ENCODE results near the gene NSMCE3. TPM values are rescaled to one million over a fixed set of nuclear protein-coding genes. Genes with fewer than 3 reads are reported as not detected.

Gene NSMCE3
- total and polyA plus RNA-seq, 9 of the 15 experiments (the other 6 are each of a cell fraction or from before 2014, with no cell fraction given): 0.92 to 8.4 (median 5.4) TPM

GRCh38 chr15:29269485-29270168, at the start of gene NSMCE3 (continued):
- TF ChIP-seq, protein P1, sequence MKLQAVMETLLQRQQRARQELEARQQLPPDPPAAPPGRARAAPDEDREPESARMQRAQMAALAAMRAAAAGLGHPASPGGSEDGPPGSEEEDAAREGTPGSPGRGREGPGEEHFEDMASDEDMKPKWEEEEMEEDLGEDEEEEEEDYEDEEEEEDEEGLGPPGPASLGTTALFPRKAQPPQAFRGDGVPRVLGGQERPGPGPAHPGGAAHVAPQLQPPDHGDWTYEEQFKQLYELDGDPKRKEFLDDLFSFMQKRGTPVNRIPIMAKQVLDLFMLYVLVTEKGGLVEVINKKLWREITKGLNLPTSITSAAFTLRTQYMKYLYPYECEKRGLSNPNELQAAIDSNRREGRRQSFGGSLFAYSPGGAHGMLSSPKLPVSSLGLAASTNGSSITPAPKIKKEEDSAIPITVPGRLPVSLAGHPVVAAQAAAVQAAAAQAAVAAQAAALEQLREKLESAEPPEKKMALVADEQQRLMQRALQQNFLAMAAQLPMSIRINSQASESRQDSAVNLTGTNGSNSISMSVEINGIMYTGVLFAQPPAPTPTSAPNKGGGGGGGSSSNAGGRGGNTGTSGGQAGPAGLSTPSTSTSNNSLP (IDR thresholded peaks at IDR 0.05; ENCODE audit: borderline replicate concordance, low read depth, low read length): no peak
- TF ChIP-seq ZNF695 (CRISPR knock-in tag; IDR thresholded peaks at IDR 0.05) (no peak), RFX5 (IDR thresholded peaks at IDR 0.05; ENCODE audit: low read depth, low read length) (no peak), MLX (CRISPR knock-in tag; conservative IDR thresholded peaks at IDR 0.05) (no peak), ZNF592 (IDR thresholded peaks at IDR 0.05) (no peak), JUN (IDR thresholded peaks at IDR 0.05; ENCODE audit: borderline replicate concordance, low read depth, low read length) (no peak), JUN (CRISPR knock-in tag; IDR thresholded peaks at IDR 0.05; ENCODE audit: borderline replicate concordance) (no peak), RCOR1 (IDR thresholded peaks at IDR 0.05; ENCODE audit: borderline replicate concordance in 1 of 2, low read depth in 2 of 2, low read length in 2 of 2) (peak in 1 of 2 experiments; percentile 28; a peak in 1 of 4 replicates), ZNF224 (CRISPR knock-in tag; IDR thresholded peaks at IDR 0.05) (no peak), GTF2F1 (IDR thresholded peaks at IDR 0.05; ENCODE audit: low read depth, low read length) (no peak)
- TF ChIP-seq, protein P2, sequence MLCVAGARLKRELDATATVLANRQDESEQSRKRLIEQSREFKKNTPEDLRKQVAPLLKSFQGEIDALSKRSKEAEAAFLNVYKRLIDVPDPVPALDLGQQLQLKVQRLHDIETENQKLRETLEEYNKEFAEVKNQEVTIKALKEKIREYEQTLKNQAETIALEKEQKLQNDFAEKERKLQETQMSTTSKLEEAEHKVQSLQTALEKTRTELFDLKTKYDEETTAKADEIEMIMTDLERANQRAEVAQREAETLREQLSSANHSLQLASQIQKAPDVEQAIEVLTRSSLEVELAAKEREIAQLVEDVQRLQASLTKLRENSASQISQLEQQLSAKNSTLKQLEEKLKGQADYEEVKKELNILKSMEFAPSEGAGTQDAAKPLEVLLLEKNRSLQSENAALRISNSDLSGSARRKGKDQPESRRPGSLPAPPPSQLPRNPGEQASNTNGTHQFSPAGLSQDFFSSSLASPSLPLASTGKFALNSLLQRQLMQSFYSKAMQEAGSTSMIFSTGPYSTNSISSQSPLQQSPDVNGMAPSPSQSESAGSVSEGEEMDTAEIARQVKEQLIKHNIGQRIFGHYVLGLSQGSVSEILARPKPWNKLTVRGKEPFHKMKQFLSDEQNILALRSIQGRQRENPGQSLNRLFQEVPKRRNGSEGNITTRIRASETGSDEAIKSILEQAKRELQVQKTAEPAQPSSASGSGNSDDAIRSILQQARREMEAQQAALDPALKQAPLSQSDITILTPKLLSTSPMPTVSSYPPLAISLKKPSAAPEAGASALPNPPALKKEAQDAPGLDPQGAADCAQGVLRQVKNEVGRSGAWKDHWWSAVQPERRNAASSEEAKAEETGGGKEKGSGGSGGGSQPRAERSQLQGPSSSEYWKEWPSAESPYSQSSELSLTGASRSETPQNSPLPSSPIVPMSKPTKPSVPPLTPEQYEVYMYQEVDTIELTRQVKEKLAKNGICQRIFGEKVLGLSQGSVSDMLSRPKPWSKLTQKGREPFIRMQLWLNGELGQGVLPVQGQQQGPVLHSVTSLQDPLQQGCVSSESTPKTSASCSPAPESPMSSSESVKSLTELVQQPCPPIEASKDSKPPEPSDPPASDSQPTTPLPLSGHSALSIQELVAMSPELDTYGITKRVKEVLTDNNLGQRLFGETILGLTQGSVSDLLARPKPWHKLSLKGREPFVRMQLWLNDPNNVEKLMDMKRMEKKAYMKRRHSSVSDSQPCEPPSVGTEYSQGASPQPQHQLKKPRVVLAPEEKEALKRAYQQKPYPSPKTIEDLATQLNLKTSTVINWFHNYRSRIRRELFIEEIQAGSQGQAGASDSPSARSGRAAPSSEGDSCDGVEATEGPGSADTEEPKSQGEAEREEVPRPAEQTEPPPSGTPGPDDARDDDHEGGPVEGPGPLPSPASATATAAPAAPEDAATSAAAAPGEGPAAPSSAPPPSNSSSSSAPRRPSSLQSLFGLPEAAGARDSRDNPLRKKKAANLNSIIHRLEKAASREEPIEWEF (CRISPR knock-in tag; IDR thresholded peaks at IDR 0.05): no peak
- TF ChIP-seq, protein P3, sequence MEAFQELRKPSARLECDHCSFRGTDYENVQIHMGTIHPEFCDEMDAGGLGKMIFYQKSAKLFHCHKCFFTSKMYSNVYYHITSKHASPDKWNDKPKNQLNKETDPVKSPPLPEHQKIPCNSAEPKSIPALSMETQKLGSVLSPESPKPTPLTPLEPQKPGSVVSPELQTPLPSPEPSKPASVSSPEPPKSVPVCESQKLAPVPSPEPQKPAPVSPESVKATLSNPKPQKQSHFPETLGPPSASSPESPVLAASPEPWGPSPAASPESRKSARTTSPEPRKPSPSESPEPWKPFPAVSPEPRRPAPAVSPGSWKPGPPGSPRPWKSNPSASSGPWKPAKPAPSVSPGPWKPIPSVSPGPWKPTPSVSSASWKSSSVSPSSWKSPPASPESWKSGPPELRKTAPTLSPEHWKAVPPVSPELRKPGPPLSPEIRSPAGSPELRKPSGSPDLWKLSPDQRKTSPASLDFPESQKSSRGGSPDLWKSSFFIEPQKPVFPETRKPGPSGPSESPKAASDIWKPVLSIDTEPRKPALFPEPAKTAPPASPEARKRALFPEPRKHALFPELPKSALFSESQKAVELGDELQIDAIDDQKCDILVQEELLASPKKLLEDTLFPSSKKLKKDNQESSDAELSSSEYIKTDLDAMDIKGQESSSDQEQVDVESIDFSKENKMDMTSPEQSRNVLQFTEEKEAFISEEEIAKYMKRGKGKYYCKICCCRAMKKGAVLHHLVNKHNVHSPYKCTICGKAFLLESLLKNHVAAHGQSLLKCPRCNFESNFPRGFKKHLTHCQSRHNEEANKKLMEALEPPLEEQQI (IDR thresholded peaks at IDR 0.05): no peak

All from K562 (cell line).